Esophagus squamous epithelium (tissue), 5 donors: Measurements from ENCODE around the gene CISH. TPM values are rescaled to one million over a fixed set of nuclear protein-coding genes. Genes with fewer than 3 reads are reported as not detected.

Experiments
- DNase-seq: peaks from one replicate; lab custom pipeline; 2025; lab: John Stamatoyannopoulos, UW
- H3K27ac ChIP-seq, 4 donors: fragments of 200-600 bp; sonication (generic); one replicate each; pipeline ENCODE4 v1.5.1; 2016 to 2019; ENCODE audit warnings: mild to moderate bottlenecking in 1 of 4
- H3K27me3 ChIP-seq, 4 donors: fragments of 200-600 bp; sonication (generic); 1 replicate in 3 of 4; 2 replicates in 1 of 4; pipeline versions ENCODE4 v1.5.1 to v1.6.0; 2017 to 2021; ENCODE audit warnings: antibody characterized with exemption in 1 of 4
- H3K36me3 ChIP-seq, 3 donors: fragments of 200-600 bp; sonication (generic); one replicate each; pipeline ENCODE4 v1.5.1; 2016 to 2019
- H3K4me1 ChIP-seq, 3 donors: fragments of 200-600 bp; sonication (generic); one replicate each; pipeline ENCODE4 v1.5.1; 2017 to 2019
- H3K4me3 ChIP-seq, 4 donors: fragments of 200-600 bp; sonication (generic); 1 replicate in 3 of 4; 2 replicates in 1 of 4; pipeline ENCODE4 v1.5.1; 2016 to 2019; ENCODE audit warnings: mild to moderate bottlenecking in 2 of 4, moderate library complexity in 1 of 4
- H3K9me3 ChIP-seq, 3 donors: fragments of 200-600 bp; sonication (generic); one replicate each; pipeline ENCODE4 v1.5.1; 2016 to 2019
- CTCF ChIP-seq, 6 experiments: fragments of 450-650 bp in 4 of 6; fragments of 200-600 bp in 2 of 6; sonication (generic) in 2 of 6; IDR thresholded peaks; one replicate each; pipeline ENCODE4 v1.5.1; 2016 to 2019; ENCODE audit warnings: antibody characterized with exemption in 6 of 6, mild to moderate bottlenecking in 4 of 6, moderate library complexity in 4 of 6
- POLR2A ChIP-seq, 4 donors: fragments of 450-650 bp; IDR thresholded peaks; one replicate each; pipeline ENCODE4 v1.6.1; 2017; ENCODE audit warnings: antibody characterized with exemption in 4 of 4, mild to moderate bottlenecking in 4 of 4, moderate library complexity in 3 of 4
- WGBS, 2 donors: methylation state at CpG; one replicate each; pipeline ENCODE4 v1.1.5; 2018; 5-methylcytosine and 5-hydroxymethylcytosine counted together
- intact Hi-C: fragments of 100-400 bp; cut with DNase I; formaldehyde crosslinking; loops from one replicate; pipeline ENCODE4 v1.15.0; 2022
- total RNA-seq, 4 donors: library from RNA; depleted of rRNA; stranded (reverse); fragments of >200 nt; gene quantifications; one replicate each; pipeline ENCODE4 v1.1.0, GENCODE V29; 2016
- donor health status: DM: yes; HTN: yes; CAD: no.

The CISH gene
- total RNA-seq, 4 donors from 2014 or later, result 3.1 to 11.1 (median 6.8) TPM

GRCh38 chr3:50604628-50605588 is 6.7 kb downstream of the CISH start:
- Histone ChIP-seq H3K9me3 (no peaks in the 10 kb centered on the region), H3K27ac (peak overlapping the region; percentile 60 to 97 (median 78)), H3K36me3 (peaks cover 0 to 29% (median 3%) of the 10 kb centered on the region in 3 donors), H3K27me3 (no peaks in the 10 kb centered on the region), H3K4me1 (peaks cover 67 to 100% (median 77%) of the 10 kb centered on the region in 3 donors), H3K4me3 (no peak overlapping the region)
- DNase-seq, result no peak
- 38 to 55% methylated on average over 4 to 11 of the region's 14 CpGs for WGBS, 2 donors
- no peak for TF ChIP-seq POLR2A (IDR thresholded peaks at IDR 0.05)
- TF ChIP-seq CTCF (IDR thresholded peaks at IDR 0.05), result no peak
- intact Hi-C loops, result no loop called here

- intact Hi-C loops, result no loop called here
- peaks cover 0 to 29% (median 3%) of the 10 kb centered on the region in 3 donors for H3K36me3 ChIP-seq
- no peaks in the 10 kb centered on the region for H3K27me3 ChIP-seq
- no peak for DNase-seq
- H3K27ac ChIP-seq, result peak overlapping the region; percentile 61 to 97 (median 94)
- peaks cover 67 to 100% (median 70%) of the 10 kb centered on the region in 3 donors for H3K4me1 ChIP-seq
- H3K4me3 ChIP-seq, result no peak overlapping the region
- TF ChIP-seq CTCF (IDR thresholded peaks at IDR 0.05) (no peak), POLR2A (IDR thresholded peaks at IDR 0.05) (no peak)
- 78 to 86% methylated on average over 4 to 5 of the region's 5 CpGs for WGBS, 2 donors
- no peaks in the 10 kb centered on the region for H3K9me3 ChIP-seq
These were observed 7.4 kb downstream of the CISH start for GRCh38 chr3:50604110-50604621.

GRCh38 chr3:50603261-50604109 is 8.1 kb downstream of the CISH start:
- no peak for TF ChIP-seq CTCF (IDR thresholded peaks at IDR 0.05)
- TF ChIP-seq POLR2A (IDR thresholded peaks at IDR 0.05), result no peak
- intact Hi-C loops, result no loop called here
- Histone ChIP-seq H3K36me3 (peaks cover 0 to 28% (median 3%) of the 10 kb centered on the region in 3 donors), H3K4me1 (peaks cover 66 to 100% (median 67%) of the 10 kb centered on the region in 3 donors), H3K9me3 (no peaks in the 10 kb centered on the region), H3K27me3 (no peaks in the 10 kb centered on the region), H3K4me3 (no peak overlapping the region), H3K27ac (peak overlapping the region; percentile 94 to 97 (median 96))
- no peak for DNase-seq
- 82 to 85% methylated on average over 2 to 3 of the region's 4 CpGs for WGBS, 2 donors

- Histone ChIP-seq H3K27ac (peak overlapping the region; percentile 94 to 97 (median 96)), H3K4me1 (peaks cover 66 to 95% (median 67%) of the 10 kb centered on the region in 3 donors), H3K36me3 (peaks cover 0 to 20% (median 3%) of the 10 kb centered on the region in 3 donors), H3K9me3 (no peaks in the 10 kb centered on the region), H3K27me3 (no peaks in the 10 kb centered on the region), H3K4me3 (no peak overlapping the region)
- WGBS, 2 donors, result 43 to 66% methylated on average over 5 of the region's 9 CpGs
- TF ChIP-seq POLR2A (IDR thresholded peaks at IDR 0.05), result no peak
- intact Hi-C loops, result no loop called here
- DNase-seq, result no peak
These were observed 8.9 kb downstream of the CISH start for GRCh38 chr3:50602595-50603191.
